NCI-H446 treated with DMSO at 0.1 percent for 48 hours (cell line): ENCODE measurements around the gene ARL2BP.
"Not testable (repeated sequence)": the region's sequence is repeated elsewhere in the genome, so short reads cannot be mapped to it uniquely, and the experiment has no call there.

Experiments used
- DNase-seq: peaks from one replicate; lab custom pipeline; 2025; lab: John Stamatoyannopoulos, UW

Gene ARL2BP

GRCh38 chr16:57263541-57264351 is 18.7 kb downstream of the ARL2BP start:
- no peak for DNase-seq

- DNase-seq, result no peak
Measured at GRCh38 chr16:57264381-57264780, 19.3 kb downstream of the ARL2BP start.

GRCh38 chr16:57264950-57265371 is 19.9 kb downstream of the ARL2BP start:
- DNase-seq, result no peak

- no peak for DNase-seq
Measured at GRCh38 chr16:57265850-57266530, 20.9 kb downstream of the ARL2BP start.

- no peak for DNase-seq
Measured at GRCh38 chr16:57266531-57267260, 21.6 kb downstream of the ARL2BP start.

- not testable (repeated sequence) for DNase-seq
Measured at GRCh38 chr16:57267343-57267742, 22.3 kb downstream of the ARL2BP start.

GRCh38 chr16:57268804-57269800 is 24.0 kb downstream of the ARL2BP start:
- no peak for DNase-seq

- DNase-seq, result no peak
Measured at GRCh38 chr16:57270221-57271062, 25.4 kb downstream of the ARL2BP start.

- DNase-seq, result no peak
Measured at GRCh38 chr16:57271063-57271345, 25.9 kb downstream of the ARL2BP start.

- DNase-seq, result no peak
Measured at GRCh38 chr16:57271867-57272495, 26.9 kb downstream of the ARL2BP start.

GRCh38 chr16:57273359-57273758 is 28.3 kb downstream of the ARL2BP start:
- no peak for DNase-seq

- no peak for DNase-seq
Measured at GRCh38 chr16:57273826-57274225, 28.8 kb downstream of the ARL2BP start.

GRCh38 chr16:57275946-57276345 is 30.9 kb downstream of the ARL2BP start:
- DNase-seq, result not testable (repeated sequence)

- DNase-seq, result no peak
Measured at GRCh38 chr16:57276596-57276995, 31.5 kb downstream of the ARL2BP start.

GRCh38 chr16:57277586-57277985 is 32.5 kb downstream of the ARL2BP start:
- no peak for DNase-seq

GRCh38 chr16:57278494-57278893 is 33.4 kb downstream of the ARL2BP start:
- DNase-seq, result no peak

GRCh38 chr16:57279780-57280638 is 35.0 kb downstream of the ARL2BP start:
- DNase-seq, result no peak

- DNase-seq, result no peak
Measured at GRCh38 chr16:57281791-57282190, 36.7 kb downstream of the ARL2BP start.

GRCh38 chr16:57282510-57283213 is 37.6 kb downstream of the ARL2BP start:
- DNase-seq, result no peak
